ENCODE results near the gene SHC2. TPM values are rescaled to one million over a fixed set of nuclear protein-coding genes. Genes with fewer than 3 reads are reported as not detected.

SHC2 gene
- total and polyA plus RNA-seq, 2 experiments from 2014 or later = 2.2 to 4.6 TPM

GRCh38 chr19:397941-398706, 62.7 kb downstream of the SHC2 start:
- no peak for ATAC-seq
- no peaks in the 10 kb centered on the region for H3K27me3 ChIP-seq (ENCODE audit: insufficient read depth)
- no peak overlapping the region; the same call in 2 of the 3 replicates for H3K4me3 Mint-ChIP-seq

GRCh38 chr19:397321-397720, 63.5 kb downstream of the SHC2 start:
- no peak for DNase-seq (ENCODE audit: low spot score)
- Mint-ChIP-seq H3K36me3 (ENCODE audit: low read depth) (peaks cover 17% of the 10 kb centered on the region), H3K9me3 (peaks cover 50% of the 10 kb centered on the region), H3K4me1 (no peaks in the 10 kb centered on the region), H3K27ac (no peak overlapping the region), H3K4me3 (no peak overlapping the region; the same call in 2 of the 3 replicates), H3K27me3 (ENCODE audit: insufficient read depth, low read depth, poor library complexity) (peaks cover 22% of the 10 kb centered on the region)
- Histone ChIP-seq H3K4me3 (no peak overlapping the region), H3K4me1 (ENCODE audit: insufficient read depth) (no peaks in the 10 kb centered on the region), H3K9me2 (ENCODE audit: insufficient read depth) (0 out of 2 replicates have a peak, but pooled peaks cover 5% of the 10 kb centered on the region), H3K36me3 (ENCODE audit: insufficient read depth) (no peaks in the 10 kb centered on the region), H3K27me3 (ENCODE audit: insufficient read depth) (no peaks in the 10 kb centered on the region), H2AFZ (no peak overlapping the region), H4K20me1 (replicated peaks; ENCODE audit: insufficient read depth) (no peaks in the 10 kb centered on the region), H3K27ac (ENCODE audit: low read depth) (no peak overlapping the region), H3F3A (replicated peaks; ENCODE audit: low read depth) (peaks cover 6% of the 10 kb centered on the region), H3K4me2 (no peak overlapping the region), H3K79me2 (replicated peaks; ENCODE audit: insufficient read depth) (no peaks in the 10 kb centered on the region)
- no peak for ATAC-seq
- no peak for TF ChIP-seq NANOG (IDR thresholded peaks at IDR 0.05; ENCODE audit: borderline replicate concordance)
- TF ChIP-seq EZH2phosphoT487 (IDR thresholded peaks at IDR 0.05; ENCODE audit: unreplicated experiment) = no peak
- TF ChIP-seq ZNF331 (CRISPR knock-in tag; IDR thresholded peaks at IDR 0.05; ENCODE audit: low read depth) = no peak
- no peak for TF ChIP-seq STAT1 (IDR thresholded peaks at IDR 0.05; ENCODE audit: unreplicated experiment)
- TF ChIP-seq ZNF462 (CRISPR knock-in tag; IDR thresholded peaks at IDR 0.05) = no peak
- TF ChIP-seq CTCF (conservative IDR thresholded peaks at IDR 0.05; ENCODE audit: low read depth in 2 of 2) = no peak
- TF ChIP-seq POLR2AphosphoS5 (IDR thresholded peaks at IDR 0.05; ENCODE audit: low read depth) = no peak
- no peak for TF ChIP-seq CREB1 (CRISPR knock-in tag; IDR thresholded peaks at IDR 0.05; ENCODE audit: low read depth)
- no peak for TF ChIP-seq EZH2 (IDR thresholded peaks at IDR 0.05; ENCODE audit: low read depth, unreplicated experiment)

More at GRCh38 chr19:397941-398706, 62.7 kb downstream of the SHC2 start:
- no peaks in the 10 kb centered on the region for H3K4me1 Mint-ChIP-seq
- H3K36me3 Mint-ChIP-seq (ENCODE audit: low read depth) = peaks cover 17% of the 10 kb centered on the region
- peaks cover 43% of the 10 kb centered on the region for H3K9me3 Mint-ChIP-seq
- TF ChIP-seq NANOG (IDR thresholded peaks at IDR 0.05; ENCODE audit: borderline replicate concordance) = no peak
- no peak for TF ChIP-seq EZH2phosphoT487 (IDR thresholded peaks at IDR 0.05; ENCODE audit: unreplicated experiment)
- no peak for TF ChIP-seq EZH2 (IDR thresholded peaks at IDR 0.05; ENCODE audit: low read depth, unreplicated experiment)
- TF ChIP-seq POLR2AphosphoS5 (IDR thresholded peaks at IDR 0.05; ENCODE audit: low read depth) = no peak
- no peak for TF ChIP-seq STAT1 (IDR thresholded peaks at IDR 0.05; ENCODE audit: unreplicated experiment)
- peak overlapping the region; percentile 56; the same call in 1 of the 2 replicates for H3K27ac Mint-ChIP-seq
- no peak overlapping the region for H3K4me2 ChIP-seq
- peaks cover 20% of the 10 kb centered on the region for H3K27me3 Mint-ChIP-seq (ENCODE audit: insufficient read depth, low read depth, poor library complexity)
- no peak for DNase-seq (ENCODE audit: low spot score)
- H3K4me1 ChIP-seq (ENCODE audit: insufficient read depth) = no peaks in the 10 kb centered on the region
- no peak overlapping the region for H3K27ac ChIP-seq (ENCODE audit: low read depth)
- no peaks in the 10 kb centered on the region for H3K36me3 ChIP-seq (ENCODE audit: insufficient read depth)
- H3K79me2 ChIP-seq (replicated peaks; ENCODE audit: insufficient read depth) = no peaks in the 10 kb centered on the region
- H2AFZ ChIP-seq = no peak overlapping the region
- 0 out of 2 replicates have a peak, but pooled peaks cover 1% of the 10 kb centered on the region for H3K9me2 ChIP-seq (ENCODE audit: insufficient read depth)
- H3K4me3 ChIP-seq = no peak overlapping the region
- H3F3A ChIP-seq (replicated peaks; ENCODE audit: low read depth) = peaks cover 6% of the 10 kb centered on the region
- H4K20me1 ChIP-seq (replicated peaks; ENCODE audit: insufficient read depth) = no peaks in the 10 kb centered on the region

All from GM23338 (cell line).